OCI-LY7 (cell line): ENCODE results near the gene SPDYE3. TPM values are rescaled to one million over a fixed set of nuclear protein-coding genes. Genes with fewer than 3 reads are reported as not detected.
"Not testable (repeated sequence)": the region's sequence is repeated elsewhere in the genome, so short reads cannot be mapped to it uniquely, and the experiment has no call there.

Experiments
- BruUV-seq: library from RNA; stranded (reverse); fragments of 400-500 nt; replicated peaks from 2 replicates; lab custom pipeline; 2021; lab: Mats Ljungman, UMichigan
- CTCF ChIA-PET: fragments of 300-600 bp; sonication (Branson Sonifier 250); formaldehyde crosslinking; loops from one replicate; lab custom pipeline; 2022; ENCODE audit warnings: antibody characterized with exemption; ENCODE audit not compliant: unreplicated experiment; lab: Charles Lee
- POLR2A ChIA-PET: fragments of 300-600 bp; sonication (Branson Sonifier 250); formaldehyde crosslinking; loops from one replicate; lab custom pipeline; 2022; ENCODE audit warnings: antibody characterized with exemption; lab: Charles Lee
- DNase-seq: peaks from one replicate; pipeline ENCODE4 v3.0.0-alpha.2; 2015; ENCODE audit warnings: low spot score
- H2AFZ ChIP-seq: fragments of 200-600 bp; sonication (generic), shearing (Covaris generic); 2 replicates; pipeline ENCODE4 v1.6.1; 2014; ENCODE audit warnings: mild to moderate bottlenecking, antibody characterized with exemption, low read length, moderate library complexity
- H3K27ac ChIP-seq: fragments of 200-600 bp; sonication (generic); 2 replicates; pipeline ENCODE4 v1.5.1; 2014; ENCODE audit warnings: mixed run types, low read depth, mild to moderate bottlenecking, moderate library complexity, low read length, inconsistent platforms; ENCODE audit not compliant: poor library complexity, severe bottlenecking
- H3K36me3 ChIP-seq: fragments of 200-600 bp; sonication (generic); 2 replicates; pipeline ENCODE4 v1.6.1; 2014; ENCODE audit warnings: mild to moderate bottlenecking, antibody characterized with exemption, low read length, moderate library complexity, mixed read lengths; ENCODE audit not compliant: insufficient read depth
- H3K4me1 ChIP-seq: fragments of 200-600 bp; sonication (generic); 2 replicates; pipeline ENCODE4 v1.5.1; 2014; ENCODE audit warnings: mild to moderate bottlenecking, low read length; ENCODE audit not compliant: insufficient read depth, poor library complexity, severe bottlenecking
- H3K4me2 ChIP-seq: fragments of 200-600 bp; sonication (generic); 2 replicates; pipeline ENCODE4 v1.6.1; 2014; ENCODE audit warnings: mild to moderate bottlenecking, low read length
- H3K4me3 ChIP-seq: fragments of 200-600 bp; sonication (generic); 2 replicates; pipeline ENCODE4 v1.5.1; 2014; ENCODE audit warnings: mild to moderate bottlenecking, low read depth, low read length; ENCODE audit not compliant: poor library complexity, severe bottlenecking
- H3K79me2 ChIP-seq: fragments of 200-600 bp; sonication (generic); 2 replicates; pipeline ENCODE4 v1.6.1; 2016; ENCODE audit warnings: low read depth, mild to moderate bottlenecking, low read length, moderate library complexity, mixed read lengths; ENCODE audit not compliant: insufficient read depth
- H3K9me2 ChIP-seq: fragments of 200-600 bp; sonication (generic); 2 replicates; pipeline ENCODE4 v1.6.1; 2016; ENCODE audit warnings: mild to moderate bottlenecking, low read length, mixed read lengths; ENCODE audit not compliant: insufficient read depth
- H3K9me3 ChIP-seq: fragments of 200-600 bp; sonication (generic); 2 replicates; pipeline ENCODE4 v1.6.1; 2014; ENCODE audit warnings: mild to moderate bottlenecking, mixed run types, low read length, mixed read lengths
- H4K20me1 ChIP-seq: fragments of 200-600 bp; sonication (generic); 2 replicates; pipeline ENCODE4 v1.6.1; 2014; ENCODE audit warnings: mild to moderate bottlenecking, antibody characterized with exemption, low read length, moderate library complexity, mixed read lengths; ENCODE audit not compliant: insufficient read depth
- intact Hi-C: fragments of 100-400 bp; cut with micrococcal nuclease; formaldehyde crosslinking; loops from one replicate; pipeline ENCODE4 v1.10.0; 2022; ENCODE audit not compliant: unreplicated experiment
- total RNA-seq, 2 experiments: library from RNA; depleted of rRNA in 1 of 2; stranded (reverse); fragments of >200 nt in 1 of 2; shearing (Covaris generic) in 1 of 2; gene quantifications; 2 replicates each; pipeline ENCODE4 v1.2.3, GENCODE V29; 2014 to 2022

Gene SPDYE3
- total RNA-seq, 2 experiments from 2014 or later: not detected

- H3K27ac ChIP-seq, DNase-seq, H3K36me3 ChIP-seq, H3K4me3 ChIP-seq, H3K4me1 ChIP-seq, H3K4me2 ChIP-seq, H3K79me2 ChIP-seq, H3K9me3 ChIP-seq, POLR2A ChIA-PET, intact Hi-C loops, H3K9me2 ChIP-seq, BruUV-seq, CTCF ChIA-PET, H2AFZ ChIP-seq, H4K20me1 ChIP-seq: not testable (repeated sequence)
Observed at GRCh38 chr7:100288258-100288657, 19.2 kb upstream of the SPDYE3 start.

DNA sequence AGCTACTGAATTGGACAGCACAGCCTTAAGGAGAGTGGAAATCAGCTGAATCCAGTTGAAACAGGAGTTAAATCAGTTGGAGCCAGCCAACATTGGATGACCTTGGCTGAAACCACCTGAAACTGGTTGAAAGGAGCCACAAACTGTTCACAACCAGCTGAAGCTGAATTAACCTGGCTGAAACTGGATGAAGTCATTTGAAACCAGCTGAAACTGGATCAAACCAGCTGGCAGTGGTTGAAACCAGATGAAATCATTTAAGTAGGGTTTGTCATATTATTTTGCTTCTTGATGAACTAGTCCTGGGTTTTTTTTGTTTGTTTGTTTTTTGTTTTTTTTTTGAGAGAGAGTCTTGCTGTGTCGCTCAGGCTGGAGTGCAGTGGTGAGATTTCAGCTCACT is 15.3 kb upstream of the SPDYE3 start:
- H4K20me1 ChIP-seq, H3K9me2 ChIP-seq, H2AFZ ChIP-seq, H3K9me3 ChIP-seq, POLR2A ChIA-PET, H3K4me1 ChIP-seq, CTCF ChIA-PET, DNase-seq, H3K4me3 ChIP-seq, H3K36me3 ChIP-seq, H3K79me2 ChIP-seq, H3K27ac ChIP-seq, H3K4me2 ChIP-seq, intact Hi-C loops: not testable (repeated sequence)
- TSS peak; percentile 24 for BruUV-seq

DNA sequence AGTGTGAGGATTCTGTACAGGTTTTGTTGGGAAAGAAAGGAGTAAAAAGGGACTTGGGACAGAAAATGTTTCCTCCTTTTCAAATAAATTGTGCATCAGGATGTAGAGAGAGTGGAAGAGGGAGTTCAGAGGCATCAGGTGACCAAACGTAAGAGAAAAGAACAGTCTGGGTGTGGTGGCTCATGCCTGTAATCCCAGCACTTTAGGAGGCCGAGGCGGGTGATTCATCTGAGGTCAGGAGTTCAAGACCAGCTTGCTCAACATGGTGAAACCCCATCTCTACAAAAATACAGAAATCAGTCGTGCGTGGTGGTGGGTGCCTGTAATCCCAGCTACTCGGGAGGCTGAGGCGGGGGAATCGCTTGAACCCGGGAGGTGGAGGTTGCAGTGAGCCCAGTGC is 12.2 kb upstream of the SPDYE3 start:
- POLR2A ChIA-PET, H3K27ac ChIP-seq, H4K20me1 ChIP-seq, H2AFZ ChIP-seq, H3K79me2 ChIP-seq, BruUV-seq, H3K4me2 ChIP-seq, CTCF ChIA-PET, DNase-seq, H3K4me1 ChIP-seq, H3K9me3 ChIP-seq, H3K36me3 ChIP-seq, H3K4me3 ChIP-seq, H3K9me2 ChIP-seq, intact Hi-C loops: not testable (repeated sequence)

DNA sequence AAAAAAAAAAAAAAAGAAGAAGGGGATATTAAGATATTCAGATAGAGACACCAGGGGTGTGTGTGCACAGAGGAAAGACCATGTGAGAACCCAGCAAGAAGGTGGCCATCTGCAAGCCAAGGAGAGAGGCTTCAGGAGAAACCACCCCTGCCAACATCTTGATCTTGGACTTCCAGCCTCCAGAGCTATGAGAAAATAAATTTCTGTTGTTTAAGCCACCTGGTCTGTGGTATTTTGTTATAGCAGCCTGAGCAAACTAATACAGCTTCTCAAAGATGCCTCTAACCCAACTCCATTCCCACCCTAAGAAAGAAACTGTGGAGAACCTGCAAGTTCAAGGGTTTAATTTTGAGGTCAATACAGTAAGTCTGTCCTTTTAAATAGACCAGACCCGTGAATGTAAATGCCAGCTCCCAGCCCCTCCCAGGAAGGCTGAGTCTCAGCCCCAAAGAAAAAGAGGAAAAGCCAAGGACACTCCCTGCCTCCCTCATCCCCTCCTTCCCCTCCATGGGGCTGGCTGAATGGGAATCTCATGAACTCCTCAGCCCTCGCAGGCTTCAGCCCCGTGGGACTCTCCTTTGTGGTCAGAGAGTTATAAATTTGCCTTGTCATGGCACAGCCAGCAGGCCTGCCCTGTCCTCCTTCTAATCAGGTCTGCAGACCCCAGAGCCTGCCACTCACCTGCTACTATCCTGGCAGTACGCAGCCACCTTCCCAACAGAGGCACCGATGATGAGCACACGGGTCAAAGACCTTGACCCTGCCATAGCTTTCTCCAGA is 9.5 kb upstream of the SPDYE3 start:
- POLR2A ChIA-PET, intact Hi-C loops, H3K9me3 ChIP-seq, H3K27ac ChIP-seq, H2AFZ ChIP-seq, H3K79me2 ChIP-seq, DNase-seq, H4K20me1 ChIP-seq, BruUV-seq, CTCF ChIA-PET, H3K9me2 ChIP-seq, H3K4me1 ChIP-seq, H3K4me2 ChIP-seq, H3K36me3 ChIP-seq, H3K4me3 ChIP-seq: not testable (repeated sequence)

DNA sequence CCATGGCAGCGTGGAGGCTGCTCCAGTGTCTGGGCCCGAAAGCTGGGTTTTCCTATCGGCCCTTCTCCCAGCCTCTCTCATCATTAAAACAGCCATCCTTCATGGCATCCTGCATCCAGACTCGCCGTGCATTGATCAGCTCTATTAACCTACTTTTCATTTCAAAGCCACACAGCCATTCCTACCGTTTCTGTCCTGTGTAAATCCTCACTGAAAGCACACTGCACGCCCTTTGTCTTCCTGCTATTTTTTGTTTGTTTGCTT is 8.9 kb upstream of the SPDYE3 start:
- CTCF ChIA-PET, H3K9me2 ChIP-seq, H3K4me1 ChIP-seq, H3K27ac ChIP-seq, H2AFZ ChIP-seq, H3K79me2 ChIP-seq, H3K4me2 ChIP-seq, H3K4me3 ChIP-seq, POLR2A ChIA-PET, H3K9me3 ChIP-seq, DNase-seq, intact Hi-C loops, H4K20me1 ChIP-seq, H3K36me3 ChIP-seq: not testable (repeated sequence)
- BruUV-seq: TSS peak; percentile 64

- H3K36me3 ChIP-seq, H2AFZ ChIP-seq, DNase-seq, BruUV-seq, H3K9me2 ChIP-seq, H3K9me3 ChIP-seq, H4K20me1 ChIP-seq, POLR2A ChIA-PET, H3K27ac ChIP-seq, H3K4me2 ChIP-seq, H3K4me3 ChIP-seq, H3K4me1 ChIP-seq, intact Hi-C loops, CTCF ChIA-PET, H3K79me2 ChIP-seq: not testable (repeated sequence)
Observed at GRCh38 chr7:100304526-100304925, 3.0 kb upstream of the SPDYE3 start.
